Fibroblast of lung (primary cell): ENCODE results near the gene IPO11. TPM values are rescaled to one million over a fixed set of nuclear protein-coding genes. Genes with fewer than 3 reads are reported as not detected.

Source experiments
- DNase-seq, 2 donors: peaks; one replicate each; pipeline versions ENCODE4 v3.0.0 to v3.0.0-alpha.2; 2010; ENCODE audit warnings: low read depth in 2 of 2
- H2AFZ ChIP-seq: 2 replicates; pipeline ENCODE4 v1.5.1; 2012; ENCODE audit warnings: low read length, control low read depth, inconsistent platforms
- H3K27ac ChIP-seq: 2 replicates; pipeline ENCODE4 v1.5.1; 2011; ENCODE audit warnings: low read length, control low read depth; ENCODE audit not compliant: insufficient read depth
- H3K27me3 ChIP-seq: 2 replicates; pipeline ENCODE4 v1.5.1; 2011; ENCODE audit warnings: mild to moderate bottlenecking, low read length; ENCODE audit not compliant: control insufficient read depth, insufficient read depth
- H3K36me3 ChIP-seq: 2 replicates; pipeline ENCODE4 v1.5.1; 2011; ENCODE audit warnings: low read length; ENCODE audit not compliant: control insufficient read depth, insufficient read depth
- H3K4me1 ChIP-seq: 2 replicates; pipeline ENCODE4 v1.5.1; 2011; ENCODE audit warnings: low read length; ENCODE audit not compliant: control insufficient read depth, insufficient read depth; ENCODE audit errors: extremely low read depth
- H3K4me2 ChIP-seq: 2 replicates; pipeline ENCODE4 v1.5.1; 2011; ENCODE audit warnings: low read length, control low read depth; ENCODE audit not compliant: insufficient read depth; ENCODE audit errors: extremely low read depth
- H3K4me3 ChIP-seq, 4 experiments: fragments of 200-600 bp in 1 of 4; sonication (generic) in 1 of 4; replicated peaks in 1 of 4; 2 replicates each; pipeline ENCODE4 v1.5.1; 2011 to 2016; ENCODE audit warnings: low read length in 4 of 4, low read depth in 3 of 4, mild to moderate bottlenecking in 3 of 4, control low read depth in 2 of 4, inconsistent platforms in 1 of 4, mixed read lengths in 1 of 4; ENCODE audit not compliant: insufficient read depth in 1 of 4; ENCODE audit errors: control extremely low read depth in 1 of 4
- H3K79me2 ChIP-seq: 2 replicates; pipeline ENCODE4 v1.5.1; 2012; ENCODE audit warnings: mild to moderate bottlenecking, low read length, inconsistent platforms; ENCODE audit not compliant: control insufficient read depth, insufficient read depth
- H3K9ac ChIP-seq: 2 replicates; pipeline ENCODE4 v1.5.1; 2011; ENCODE audit warnings: mild to moderate bottlenecking, low read length, control low read depth; ENCODE audit not compliant: insufficient read depth
- H3K9me3 ChIP-seq: 2 replicates; pipeline ENCODE4 v1.5.1; 2012; ENCODE audit warnings: low read depth, low read length; ENCODE audit not compliant: control insufficient read depth, insufficient read depth
- H4K20me1 ChIP-seq: 2 replicates; pipeline ENCODE4 v1.5.1; 2011; ENCODE audit warnings: low read length; ENCODE audit not compliant: control insufficient read depth, insufficient read depth; ENCODE audit errors: extremely low read depth
- CTCF ChIP-seq, 2 donors: IDR thresholded peaks in 1 of 2; conservative IDR thresholded peaks in 1 of 2; 1 replicate in 1 of 2; 2 replicates in 1 of 2; pipeline ENCODE4 v1.5.1; 2011 to 2012; ENCODE audit warnings: low read length in 2 of 2, control low read depth in 1 of 2, inconsistent platforms in 1 of 2, low read depth in 1 of 2, mild to moderate bottlenecking in 1 of 2
- EZH2 ChIP-seq: IDR thresholded peaks from 2 replicates; pipeline ENCODE4 v1.5.1; 2012; ENCODE audit warnings: low read length, control low read depth, mild to moderate bottlenecking; ENCODE audit errors: missing control alignments
- polyA plus RNA-seq, 2 donors: library from polyadenylated mRNA; depleted of rRNA in 1 of 2; stranded (reverse) in 1 of 2; unstranded in 1 of 2; fragments of >200 nt; gene quantifications; 2 replicates each; pipeline ENCODE4 v1.2.1, GENCODE V29; 2011 to 2012; ENCODE audit warnings: missing spikeins in 1 of 2
- total RNA-seq: library from RNA; depleted of rRNA; stranded (reverse); fragments of >200 nt; gene quantifications from 2 replicates; pipeline ENCODE4 v1.2.1, GENCODE V29; 2014

IPO11 gene
- total and polyA plus RNA-seq, 2 donors (not counting 1 experiment from before 2014, with no cell fraction given), result 19.9 to 28.2 TPM

GRCh38 chr5:62594364-62594984, 181.9 kb downstream of the IPO11 start:
- H3K9me3 ChIP-seq, result no peaks in the 10 kb centered on the region
- H2AFZ ChIP-seq, result no peak overlapping the region
- no peak overlapping the region for H3K4me2 ChIP-seq
- H3K9ac ChIP-seq, result no peak overlapping the region
- H3K4me3 ChIP-seq, result no peak overlapping the region
- no peak for DNase-seq
- no peaks in the 10 kb centered on the region for H3K27me3 ChIP-seq
- no peaks in the 10 kb centered on the region for H3K79me2 ChIP-seq
- no peak for TF ChIP-seq EZH2
- no peak for TF ChIP-seq CTCF (conservative IDR thresholded peaks at IDR 0.05 in 1 of 2, IDR thresholded peaks at IDR 0.05 in 1 of 2; ENCODE audit: low read depth in 1 of 2, low read length in 2 of 2)
- no peak overlapping the region for H3K27ac ChIP-seq
- H3K4me1 ChIP-seq, result no peaks in the 10 kb centered on the region
- H4K20me1 ChIP-seq, result no peaks in the 10 kb centered on the region
- no peaks in the 10 kb centered on the region for H3K36me3 ChIP-seq

- TF ChIP-seq CTCF (conservative IDR thresholded peaks at IDR 0.05 in 1 of 2, IDR thresholded peaks at IDR 0.05 in 1 of 2; ENCODE audit: low read depth in 1 of 2, low read length in 2 of 2), result no peak
- no peak for TF ChIP-seq EZH2
- Histone ChIP-seq H3K36me3 (no peaks in the 10 kb centered on the region), H3K4me3 (no peak overlapping the region), H4K20me1 (no peaks in the 10 kb centered on the region), H3K4me2 (no peak overlapping the region), H3K9me3 (no peaks in the 10 kb centered on the region), H3K79me2 (no peaks in the 10 kb centered on the region), H3K27me3 (no peaks in the 10 kb centered on the region), H3K4me1 (no peaks in the 10 kb centered on the region), H3K9ac (no peak overlapping the region), H2AFZ (no peak overlapping the region), H3K27ac (no peak overlapping the region)
- no peak for DNase-seq
Observed at GRCh38 chr5:62596096-62596495, 183.5 kb downstream of the IPO11 start.

- Histone ChIP-seq H3K27ac (no peak overlapping the region), H3K4me1 (no peaks in the 10 kb centered on the region), H3K9ac (no peak overlapping the region), H3K27me3 (no peaks in the 10 kb centered on the region), H3K4me2 (no peak overlapping the region), H3K36me3 (no peaks in the 10 kb centered on the region), H3K79me2 (no peaks in the 10 kb centered on the region), H4K20me1 (no peaks in the 10 kb centered on the region), H3K9me3 (no peaks in the 10 kb centered on the region), H2AFZ (no peak overlapping the region), H3K4me3 (no peak overlapping the region)
- TF ChIP-seq EZH2 (no peak), CTCF (conservative IDR thresholded peaks at IDR 0.05 in 1 of 2, IDR thresholded peaks at IDR 0.05 in 1 of 2; ENCODE audit: low read depth in 1 of 2, low read length in 2 of 2) (no peak)
- DNase-seq, result peak in 1 of 2 donors; percentile 12
Observed at GRCh38 chr5:62596691-62597090, 184.1 kb downstream of the IPO11 start.
